Activated CD8-positive, alpha-beta memory T cell treated with anti-CD3 and anti-CD28 coated beads, Interleukin-2, amount 10 ng/mL, durations not matched to agents 7 days and 5 days (primary cell): ENCODE data around the gene MBD3L3. TPM values are rescaled to one million over a fixed set of nuclear protein-coding genes. Genes with fewer than 3 reads are reported as not detected.
A peak's percentile ranks its signal among the peaks of the same experiment; 100 is the strongest.
"Not testable (repeated sequence)": the region's sequence is repeated elsewhere in the genome, so short reads cannot be mapped to it uniquely, and the experiment has no call there.

Experiments
- ATAC-seq: fragments of 150-1000 bp; cut with Tn5 transposase; one replicate; pipeline ENCODE4 v1.10.0; 2021; ENCODE audit warnings: moderate library complexity
- CTCF ChIA-PET: fragments of 350-600 bp; sonication (Branson Sonifier 250); formaldehyde crosslinking; loops from one replicate; lab custom pipeline; 2021; ENCODE audit warnings: antibody characterized with exemption; lab: Charles Lee
- DNase-seq: peaks from one replicate; pipeline ENCODE4 v3.0.0-alpha.2; 2020
- H3K27ac Mint-ChIP-seq: one replicate; pipeline ENCODE4 v1.8.0; 2021; ENCODE audit warnings: mild to moderate bottlenecking, mixed read lengths
- H3K27me3 Mint-ChIP-seq: one replicate; pipeline ENCODE4 v1.8.0; 2021; ENCODE audit warnings: mixed read lengths
- H3K36me3 Mint-ChIP-seq: one replicate; pipeline ENCODE4 v1.8.0; 2021; ENCODE audit warnings: mild to moderate bottlenecking, mixed read lengths
- H3K4me1 Mint-ChIP-seq: one replicate; pipeline ENCODE4 v1.8.0; 2021; ENCODE audit warnings: mixed read lengths
- H3K4me3 Mint-ChIP-seq: one replicate; pipeline ENCODE4 v1.8.0; 2021; ENCODE audit warnings: mild to moderate bottlenecking, moderate library complexity, mixed read lengths
- H3K9me3 Mint-ChIP-seq: one replicate; pipeline ENCODE4 v1.8.0; 2022; ENCODE audit warnings: low read depth, mixed read lengths
- total RNA-seq, 2 experiments: library from RNA; stranded (reverse); gene quantifications; one replicate each; pipeline ENCODE4 v1.2.3, GENCODE V29; 2021

MBD3L3 gene
- total RNA-seq, 2 experiments from 2014 or later, result not detected

- CTCF ChIA-PET, H3K9me3 Mint-ChIP-seq, H3K4me3 Mint-ChIP-seq, DNase-seq, H3K36me3 Mint-ChIP-seq, H3K27me3 Mint-ChIP-seq, H3K27ac Mint-ChIP-seq, H3K4me1 Mint-ChIP-seq: not testable (repeated sequence)
- peak; percentile 33 for ATAC-seq
Observed at GRCh38 chr19:7052896-7053295, 5.6 kb downstream of the MBD3L3 start.

DNA sequence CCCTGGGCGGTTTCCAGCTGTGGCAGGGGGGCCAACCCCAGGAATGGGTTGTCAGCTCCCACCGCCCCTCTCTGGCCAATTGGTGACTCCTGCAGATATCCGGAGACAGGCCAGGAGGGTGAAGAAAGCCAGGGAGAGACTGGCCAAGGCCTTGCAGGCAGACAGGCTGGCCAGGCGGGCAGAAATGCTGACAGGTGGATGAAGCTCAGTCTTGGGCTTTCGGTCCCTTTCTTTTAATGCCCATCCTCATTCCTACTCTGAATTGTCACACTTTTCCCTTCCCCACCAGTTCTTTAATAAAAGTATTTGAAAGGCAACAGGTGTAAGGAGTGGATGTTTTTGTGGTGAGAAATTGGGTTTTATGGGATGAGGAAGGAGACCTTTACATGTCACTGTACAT, 7.1 kb downstream of the MBD3L3 start:
- ATAC-seq, CTCF ChIA-PET, DNase-seq, H3K36me3 Mint-ChIP-seq, H3K27me3 Mint-ChIP-seq, H3K4me1 Mint-ChIP-seq, H3K4me3 Mint-ChIP-seq, H3K27ac Mint-ChIP-seq, H3K9me3 Mint-ChIP-seq: not testable (repeated sequence)

DNA sequence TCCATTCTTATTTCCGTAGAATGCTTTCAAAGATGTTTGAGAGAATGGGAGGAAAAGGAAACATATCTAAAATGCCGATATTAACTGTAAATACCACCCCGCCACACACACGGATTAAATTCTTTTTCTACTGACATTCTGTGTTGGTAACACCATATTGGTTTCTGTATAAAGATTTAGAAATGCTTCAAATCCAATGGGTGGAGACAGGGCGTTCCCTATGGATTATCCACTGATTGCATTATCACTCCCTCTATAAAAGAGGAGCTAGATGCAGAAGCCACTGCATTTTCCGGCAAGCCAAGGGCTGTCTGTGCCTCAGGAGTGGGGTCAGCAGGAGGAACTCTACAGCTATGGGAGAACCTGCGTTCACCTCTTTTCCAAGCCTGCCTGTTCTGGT, 9.5 kb downstream of the MBD3L3 start, which contains the start of gene MBD3L2:
Gene MBD3L2 (plus strand): TSS at position 301 of the 400 bp plus-strand sequence. CDS start 53 bp downstream, at position 354.
- DNase-seq, H3K4me3 Mint-ChIP-seq, ATAC-seq, CTCF ChIA-PET, H3K27ac Mint-ChIP-seq, H3K4me1 Mint-ChIP-seq, H3K27me3 Mint-ChIP-seq, H3K9me3 Mint-ChIP-seq, H3K36me3 Mint-ChIP-seq: not testable (repeated sequence)

- H3K9me3 Mint-ChIP-seq, ATAC-seq, H3K36me3 Mint-ChIP-seq, H3K27ac Mint-ChIP-seq, CTCF ChIA-PET, H3K4me3 Mint-ChIP-seq, H3K27me3 Mint-ChIP-seq, H3K4me1 Mint-ChIP-seq, DNase-seq: not testable (repeated sequence)
Observed at GRCh38 chr19:7041563-7041962, 16.9 kb downstream of the MBD3L3 start.

DNA sequence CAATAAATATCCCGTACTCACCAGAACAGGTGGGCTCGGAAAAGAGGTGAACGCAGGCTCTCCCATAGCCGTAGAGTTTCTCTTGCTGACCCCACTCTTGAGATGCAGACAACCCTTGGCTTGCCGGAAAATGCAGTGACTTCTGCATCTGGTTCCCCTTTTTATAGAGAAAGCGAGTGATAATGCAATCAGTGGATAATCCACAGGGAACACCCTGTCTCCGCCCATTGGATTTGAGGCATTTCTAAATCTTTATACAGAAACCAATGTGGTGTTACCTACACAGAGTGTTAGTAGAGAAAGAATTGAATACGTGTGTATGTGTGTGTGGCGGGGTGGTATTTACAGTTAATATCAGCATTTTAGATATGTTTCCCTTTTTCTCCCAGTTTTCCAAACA, 18.4 kb downstream of the MBD3L3 start, which contains the start of gene MBD3L4:
Gene MBD3L4 (minus strand): TSS at position 101 of the 400 bp plus-strand sequence. CDS start 35 bp downstream, at position 66.
- H3K4me1 Mint-ChIP-seq, H3K27me3 Mint-ChIP-seq, H3K27ac Mint-ChIP-seq, H3K36me3 Mint-ChIP-seq, H3K4me3 Mint-ChIP-seq, ATAC-seq, H3K9me3 Mint-ChIP-seq, CTCF ChIA-PET, DNase-seq: not testable (repeated sequence)

DNA sequence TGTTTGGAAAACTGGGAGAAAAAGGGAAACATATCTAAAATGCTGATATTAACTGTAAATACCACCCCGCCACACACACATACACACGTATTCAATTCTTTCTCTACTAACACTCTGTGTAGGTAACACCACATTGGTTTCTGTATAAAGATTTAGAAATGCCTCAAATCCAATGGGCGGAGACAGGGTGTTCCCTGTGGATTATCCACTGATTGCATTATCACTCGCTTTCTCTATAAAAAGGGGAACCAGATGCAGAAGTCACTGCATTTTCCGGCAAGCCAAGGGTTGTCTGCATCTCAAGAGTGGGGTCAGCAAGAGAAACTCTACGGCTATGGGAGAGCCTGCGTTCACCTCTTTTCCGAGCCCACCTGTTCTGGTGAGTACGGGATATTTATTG, 28.2 kb downstream of the MBD3L3 start, which contains the start of gene MBD3L5:
Gene MBD3L5 (plus strand): TSS at position 301 of the 400 bp plus-strand sequence. CDS start 34 bp downstream, at position 335.
- H3K4me3 Mint-ChIP-seq, H3K9me3 Mint-ChIP-seq, ATAC-seq, H3K27ac Mint-ChIP-seq, H3K4me1 Mint-ChIP-seq, H3K27me3 Mint-ChIP-seq, CTCF ChIA-PET, H3K36me3 Mint-ChIP-seq, DNase-seq: not testable (repeated sequence)

GRCh38 chr19:7028790-7029189, 29.7 kb downstream of the MBD3L3 start:
- H3K4me1 Mint-ChIP-seq, H3K27me3 Mint-ChIP-seq, H3K27ac Mint-ChIP-seq, CTCF ChIA-PET, H3K36me3 Mint-ChIP-seq, ATAC-seq, DNase-seq, H3K4me3 Mint-ChIP-seq, H3K9me3 Mint-ChIP-seq: not testable (repeated sequence)

DNA sequence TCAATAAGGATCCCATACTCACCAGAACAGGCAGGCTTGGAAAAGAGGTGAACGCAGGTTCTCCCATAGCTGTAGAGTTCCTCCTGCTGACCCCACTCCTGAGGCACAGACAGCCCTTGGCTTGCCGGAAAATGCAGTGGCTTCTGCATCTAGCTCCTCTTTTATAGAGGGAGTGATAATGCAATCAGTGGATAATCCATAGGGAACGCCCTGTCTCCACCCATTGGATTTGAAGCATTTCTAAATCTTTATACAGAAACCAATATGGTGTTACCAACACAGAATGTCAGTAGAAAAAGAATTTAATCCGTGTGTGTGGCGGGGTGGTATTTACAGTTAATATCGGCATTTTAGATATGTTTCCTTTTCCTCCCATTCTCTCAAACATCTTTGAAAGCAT, 37.1 kb downstream of the MBD3L3 start, which contains the start of gene MBD3L2B:
Gene MBD3L2B (minus strand): TSS at position 101 of the 400 bp plus-strand sequence. CDS start 34 bp downstream, at position 67.
- H3K27ac Mint-ChIP-seq, H3K36me3 Mint-ChIP-seq, H3K4me3 Mint-ChIP-seq, H3K9me3 Mint-ChIP-seq, CTCF ChIA-PET, H3K4me1 Mint-ChIP-seq, DNase-seq, H3K27me3 Mint-ChIP-seq, ATAC-seq: not testable (repeated sequence)

- no peaks in the 10 kb centered on the region for H3K9me3 Mint-ChIP-seq
- no peaks in the 10 kb centered on the region for H3K27me3 Mint-ChIP-seq
Observed at GRCh38 chr19:7018828-7019227, 39.6 kb downstream of the MBD3L3 start.

DNA sequence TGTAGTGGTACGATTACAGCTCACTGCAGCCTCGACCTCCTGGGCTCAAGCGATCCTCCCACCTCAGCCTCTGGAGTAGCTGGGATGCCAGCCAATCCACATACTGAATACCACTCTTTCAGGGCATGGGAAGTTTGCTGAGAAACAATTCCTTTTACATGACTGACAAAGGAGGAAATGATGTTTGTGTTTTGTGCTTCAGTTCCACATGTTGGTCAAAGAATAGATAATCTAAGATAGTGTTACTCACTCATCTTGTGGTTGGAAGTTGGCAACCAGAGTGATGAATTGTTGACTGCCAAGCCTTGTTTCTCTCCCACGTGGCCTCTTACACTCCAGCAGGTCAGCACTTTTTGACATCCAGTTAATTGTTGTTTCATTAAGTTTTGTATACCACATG, 44.8 kb downstream of the MBD3L3 start:
- DNase-seq (no peak), ATAC-seq (peak; percentile 42)
- Mint-ChIP-seq H3K27ac (peak overlapping the region; percentile 42), H3K27me3 (no peaks in the 10 kb centered on the region), H3K36me3 (no peaks in the 10 kb centered on the region), H3K9me3 (peaks cover 2% of the 10 kb centered on the region), H3K4me1 (peaks cover 28% of the 10 kb centered on the region), H3K4me3 (no peak overlapping the region)
- CTCF ChIA-PET, result no interaction called here

More at GRCh38 chr19:7018828-7019227, 39.6 kb downstream of the MBD3L3 start:
- CTCF ChIA-PET, result no interaction called here
- H3K4me1 Mint-ChIP-seq, result peaks cover 4% of the 10 kb centered on the region
- no peak for DNase-seq
- no peak for ATAC-seq
- H3K4me3 Mint-ChIP-seq, result no peak overlapping the region
- H3K36me3 Mint-ChIP-seq, result no peaks in the 10 kb centered on the region
- H3K27ac Mint-ChIP-seq, result no peak overlapping the region

- H3K9me3 Mint-ChIP-seq, result peaks cover 2% of the 10 kb centered on the region
- DNase-seq, result no peak
- peaks cover 28% of the 10 kb centered on the region for H3K4me1 Mint-ChIP-seq
- no peaks in the 10 kb centered on the region for H3K27me3 Mint-ChIP-seq
- no peak overlapping the region for H3K4me3 Mint-ChIP-seq
- H3K27ac Mint-ChIP-seq, result no peak overlapping the region
- CTCF ChIA-PET, result no interaction called here
- no peaks in the 10 kb centered on the region for H3K36me3 Mint-ChIP-seq
- peak; percentile 39 for ATAC-seq
Observed at GRCh38 chr19:7010722-7011593, 47.5 kb downstream of the MBD3L3 start.

- H3K4me3 Mint-ChIP-seq, result no peak overlapping the region
- CTCF ChIA-PET, result no interaction called here
- H3K9me3 Mint-ChIP-seq, result peaks cover 2% of the 10 kb centered on the region
- H3K36me3 Mint-ChIP-seq, result no peaks in the 10 kb centered on the region
- peaks cover 22% of the 10 kb centered on the region for H3K4me1 Mint-ChIP-seq
- no peak overlapping the region for H3K27ac Mint-ChIP-seq
- H3K27me3 Mint-ChIP-seq, result no peaks in the 10 kb centered on the region
- no peak for DNase-seq
- ATAC-seq, result no peak
Observed at GRCh38 chr19:7007859-7008258, 50.6 kb downstream of the MBD3L3 start.
